ENCODE data around the gene CEP162. TPM values are rescaled to one million over a fixed set of nuclear protein-coding genes. Genes with fewer than 3 reads are reported as not detected.

Gene CEP162
- total and polyA plus RNA-seq, 2 experiments from 2014 or later, result 2.9 to 3.0 TPM

DNA sequence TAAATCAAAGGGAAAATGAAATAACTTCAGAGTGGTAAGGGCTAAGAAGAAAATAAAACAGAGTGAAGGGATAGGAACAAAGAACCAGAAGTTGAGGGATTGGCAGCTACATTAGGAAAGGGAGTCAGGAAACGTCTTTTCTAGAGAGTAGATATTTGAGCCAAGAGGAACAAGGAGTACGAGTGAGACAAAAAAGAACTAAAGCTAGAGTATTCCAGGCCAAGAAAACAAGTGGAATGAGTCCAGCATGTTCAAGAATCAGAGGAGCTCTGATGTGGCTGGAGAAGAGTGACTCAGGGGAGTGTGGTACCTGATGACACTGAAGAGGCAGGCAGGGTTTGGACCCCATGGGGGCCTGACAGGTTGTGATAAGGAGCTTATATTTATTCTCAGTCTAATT, 66.3 kb downstream of the CEP162 start:
- no peak for DNase-seq
- Histone ChIP-seq H3K36me3 (ENCODE audit: low read depth) (no peaks in the 10 kb centered on the region), H3K4me3 (no peak overlapping the region), H3K4me1 (ENCODE audit: insufficient read depth) (no peaks in the 10 kb centered on the region), H3K9me3 (ENCODE audit: low read depth) (no peaks in the 10 kb centered on the region), H3K4me2 (ENCODE audit: unreplicated experiment) (no peak overlapping the region), H2AFZ (no peak overlapping the region), H4K20me1 (ENCODE audit: insufficient read depth) (no peaks in the 10 kb centered on the region), H3F3A (ENCODE audit: insufficient read depth) (no peaks in the 10 kb centered on the region), H3K27ac (no peak overlapping the region), H3K9me2 (ENCODE audit: insufficient read depth) (no peaks in the 10 kb centered on the region), H3K79me2 (ENCODE audit: insufficient read depth) (no peaks in the 10 kb centered on the region), H3K9ac (no peak overlapping the region), H3K27me3 (replicated peaks; ENCODE audit: insufficient read depth) (no peaks in the 10 kb centered on the region)
- in situ Hi-C loops (cut with MboI), result no loop called here
- 51 to 55% methylated on average over 2 of the region's 2 CpGs for WGBS, 2 experiments (ENCODE audit: low coverage in 1 of 2, low lambda C conversion rate in 2 of 2, missing lambda C conversion rate in 2 of 2)
- TF ChIP-seq EZH2phosphoT487 (IDR thresholded peaks at IDR 0.05; ENCODE audit: insufficient read depth, low read depth) (no peak), EZH2 (IDR thresholded peaks at IDR 0.05; ENCODE audit: insufficient read depth, poor library complexity, severe bottlenecking) (no peak)

DNA sequence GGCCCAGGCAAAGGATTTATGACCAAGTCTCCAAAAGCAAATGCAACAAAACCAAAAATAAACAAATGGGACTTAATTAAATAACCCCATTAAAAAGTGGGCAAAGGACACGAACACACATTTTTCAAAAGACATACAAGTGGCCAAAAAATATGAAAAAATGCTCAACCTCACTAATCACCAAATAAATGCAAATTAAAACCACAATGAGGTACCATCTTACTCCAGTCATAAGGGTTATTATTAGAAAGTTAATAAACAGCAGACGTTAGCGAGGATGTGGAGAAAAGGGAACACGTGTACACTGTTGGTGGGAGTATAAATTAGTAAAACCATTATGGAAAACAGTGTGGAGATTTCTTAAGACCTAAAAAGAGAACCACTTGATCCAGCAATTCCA, 71.1 kb downstream of the CEP162 start:
- no peak for DNase-seq
- Histone ChIP-seq H3K9me2 (ENCODE audit: insufficient read depth) (no peaks in the 10 kb centered on the region), H3K9ac (no peak overlapping the region), H3K4me2 (ENCODE audit: unreplicated experiment) (no peak overlapping the region), H2AFZ (no peak overlapping the region), H3K9me3 (ENCODE audit: low read depth) (no peaks in the 10 kb centered on the region), H4K20me1 (ENCODE audit: insufficient read depth) (no peaks in the 10 kb centered on the region), H3K79me2 (ENCODE audit: insufficient read depth) (no peaks in the 10 kb centered on the region), H3K36me3 (ENCODE audit: low read depth) (no peaks in the 10 kb centered on the region), H3K27ac (no peak overlapping the region), H3K4me3 (no peak overlapping the region), H3K4me1 (ENCODE audit: insufficient read depth) (no peaks in the 10 kb centered on the region), H3F3A (ENCODE audit: insufficient read depth) (no peaks in the 10 kb centered on the region; the same call in 1 of the 2 replicates), H3K27me3 (replicated peaks; ENCODE audit: insufficient read depth) (no peaks in the 10 kb centered on the region)
- in situ Hi-C loops (cut with MboI), result no loop called here
- WGBS, 2 experiments (ENCODE audit: low coverage in 1 of 2, low lambda C conversion rate in 2 of 2, missing lambda C conversion rate in 2 of 2), result 36 to 39% methylated on average over 4 of the region's 4 CpGs
- TF ChIP-seq EZH2phosphoT487 (IDR thresholded peaks at IDR 0.05; ENCODE audit: insufficient read depth, low read depth), result no peak
- no peak for TF ChIP-seq EZH2 (IDR thresholded peaks at IDR 0.05; ENCODE audit: insufficient read depth, poor library complexity, severe bottlenecking)

DNA sequence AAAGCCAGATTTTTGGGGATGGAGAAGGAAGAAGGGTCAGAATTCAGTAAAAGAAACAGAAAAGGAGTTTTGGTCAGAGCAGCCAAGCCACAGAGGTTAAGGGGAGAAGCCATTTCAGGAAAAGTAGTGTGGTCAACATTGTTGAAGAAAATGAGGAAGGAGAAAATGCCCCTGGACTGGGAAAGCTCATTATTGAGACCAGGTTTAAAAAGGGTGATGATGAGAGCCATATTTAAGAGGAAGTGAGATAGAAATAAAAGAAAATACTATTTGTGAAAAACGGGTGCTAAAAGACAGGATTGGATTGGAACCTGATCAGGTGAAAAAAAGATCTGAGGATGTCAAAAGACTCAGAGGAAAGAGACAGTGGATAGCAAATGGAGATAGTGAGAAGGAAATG, 75.8 kb downstream of the CEP162 start:
- no peak overlapping the region for H3K27ac ChIP-seq
- no peaks in the 10 kb centered on the region for H3K36me3 ChIP-seq (ENCODE audit: low read depth)
- H2AFZ ChIP-seq, result no peak overlapping the region
- H3F3A ChIP-seq (ENCODE audit: insufficient read depth), result peaks cover 7% of the 10 kb centered on the region; the same call in 1 of the 2 replicates
- no peak overlapping the region for H3K9ac ChIP-seq
- H3K9me3 ChIP-seq (ENCODE audit: low read depth), result no peaks in the 10 kb centered on the region
- no peak overlapping the region for H3K4me2 ChIP-seq (ENCODE audit: unreplicated experiment)
- 91 to 100% methylated on average over 1 of the region's 1 CpG for WGBS, 2 experiments (ENCODE audit: low coverage in 1 of 2, low lambda C conversion rate in 2 of 2, missing lambda C conversion rate in 2 of 2)
- H3K9me2 ChIP-seq (ENCODE audit: insufficient read depth), result no peaks in the 10 kb centered on the region; the same call in 1 of the 2 replicates
- in situ Hi-C loops (cut with MboI), result no loop called here
- no peak for DNase-seq
- no peak for TF ChIP-seq EZH2phosphoT487 (IDR thresholded peaks at IDR 0.05; ENCODE audit: insufficient read depth, low read depth)
- no peak for TF ChIP-seq EZH2 (IDR thresholded peaks at IDR 0.05; ENCODE audit: insufficient read depth, poor library complexity, severe bottlenecking)
- no peaks in the 10 kb centered on the region for H3K27me3 ChIP-seq (replicated peaks; ENCODE audit: insufficient read depth)
- peaks cover 9% of the 10 kb centered on the region; the same call in 1 of the 2 replicates for H3K4me1 ChIP-seq (ENCODE audit: insufficient read depth)
- no peaks in the 10 kb centered on the region for H3K79me2 ChIP-seq (ENCODE audit: insufficient read depth)
- no peak overlapping the region for H3K4me3 ChIP-seq
- H4K20me1 ChIP-seq (ENCODE audit: insufficient read depth), result no peaks in the 10 kb centered on the region

DNA sequence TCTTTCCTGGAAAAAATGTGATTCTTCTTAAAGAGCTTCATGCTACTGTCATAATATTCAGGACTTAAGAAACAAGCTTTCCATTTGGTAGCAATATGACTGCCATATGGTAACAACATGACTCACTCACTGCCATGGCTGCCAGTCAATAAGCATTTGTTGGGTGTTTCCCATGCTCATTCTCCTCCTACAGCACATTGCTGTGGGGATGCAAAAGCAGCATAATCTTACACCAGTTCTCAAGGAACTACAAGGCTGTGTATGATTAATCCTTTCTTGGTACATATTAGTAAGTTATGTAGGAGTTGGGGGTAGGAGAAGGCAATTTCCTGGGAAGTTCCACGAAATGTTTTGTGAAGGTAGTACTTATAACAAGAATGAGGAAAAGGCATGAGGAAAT, 76.7 kb downstream of the CEP162 start:
- Histone ChIP-seq H3K36me3 (ENCODE audit: low read depth) (no peaks in the 10 kb centered on the region), H3K4me3 (no peak overlapping the region), H3K79me2 (ENCODE audit: insufficient read depth) (no peaks in the 10 kb centered on the region), H3K4me1 (ENCODE audit: insufficient read depth) (peaks cover 9% of the 10 kb centered on the region; the same call in 1 of the 2 replicates), H3K27ac (peak overlapping the region; percentile 54), H2AFZ (no peak overlapping the region), H3K9me2 (ENCODE audit: insufficient read depth) (no peaks in the 10 kb centered on the region; the same call in 1 of the 2 replicates), H3K9ac (no peak overlapping the region), H3K4me2 (ENCODE audit: unreplicated experiment) (peak overlapping the region; percentile 34), H3K9me3 (ENCODE audit: low read depth) (no peaks in the 10 kb centered on the region), H3K27me3 (replicated peaks; ENCODE audit: insufficient read depth) (no peaks in the 10 kb centered on the region), H3F3A (ENCODE audit: insufficient read depth) (peaks cover 7% of the 10 kb centered on the region; the same call in 1 of the 2 replicates), H4K20me1 (ENCODE audit: insufficient read depth) (no peaks in the 10 kb centered on the region)
- peak; percentile 88 for DNase-seq
- in situ Hi-C loops (cut with MboI), result no loop called here
- 84 to 97% methylated on average over 1 of the region's 1 CpG for WGBS, 2 experiments (ENCODE audit: low coverage in 1 of 2, low lambda C conversion rate in 2 of 2, missing lambda C conversion rate in 2 of 2)
- TF ChIP-seq EZH2phosphoT487 (IDR thresholded peaks at IDR 0.05; ENCODE audit: insufficient read depth, low read depth) (no peak), EZH2 (IDR thresholded peaks at IDR 0.05; ENCODE audit: insufficient read depth, poor library complexity, severe bottlenecking) (no peak)

DNA sequence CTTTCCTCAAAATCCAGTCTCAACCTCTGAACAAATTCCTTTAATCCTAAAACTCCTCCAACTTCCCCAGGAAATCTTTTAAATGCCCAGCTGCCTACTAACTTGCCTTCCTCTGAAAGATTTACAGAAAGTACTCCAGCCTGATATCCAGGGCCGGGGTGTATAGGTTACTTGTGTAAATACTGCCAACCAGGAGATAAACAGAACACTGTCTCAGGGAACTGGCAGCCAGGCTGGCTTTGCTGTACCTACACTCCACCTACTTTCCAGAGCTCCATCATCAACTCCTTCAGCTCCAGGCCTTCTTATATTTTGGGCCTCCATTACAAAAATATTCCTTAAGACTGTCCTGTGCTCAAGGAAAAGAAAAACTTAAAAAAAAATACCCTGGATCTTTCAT, 85.9 kb downstream of the CEP162 start:
- no peak for TF ChIP-seq EZH2 (IDR thresholded peaks at IDR 0.05; ENCODE audit: insufficient read depth, poor library complexity, severe bottlenecking)
- TF ChIP-seq EZH2phosphoT487 (IDR thresholded peaks at IDR 0.05; ENCODE audit: insufficient read depth, low read depth), result no peak
- in situ Hi-C loops (cut with MboI), result no loop called here
- H3K27ac ChIP-seq, result no peak overlapping the region
- no peaks in the 10 kb centered on the region for H3K79me2 ChIP-seq (ENCODE audit: insufficient read depth)
- H3K4me3 ChIP-seq, result no peak overlapping the region
- no peak overlapping the region for H3K4me2 ChIP-seq (ENCODE audit: unreplicated experiment)
- H3K27me3 ChIP-seq (replicated peaks; ENCODE audit: insufficient read depth), result no peaks in the 10 kb centered on the region
- H3K9me3 ChIP-seq (ENCODE audit: low read depth), result no peaks in the 10 kb centered on the region
- H2AFZ ChIP-seq, result no peak overlapping the region
- H3K9ac ChIP-seq, result no peak overlapping the region
- no peaks in the 10 kb centered on the region for H3K9me2 ChIP-seq (ENCODE audit: insufficient read depth)
- H3K36me3 ChIP-seq (ENCODE audit: low read depth), result no peaks in the 10 kb centered on the region; the same call in 1 of the 2 replicates
- H4K20me1 ChIP-seq (ENCODE audit: insufficient read depth), result no peaks in the 10 kb centered on the region
- 91 to 100% methylated on average over 1 of the region's 1 CpG for WGBS, 2 experiments (ENCODE audit: low coverage in 1 of 2, low lambda C conversion rate in 2 of 2, missing lambda C conversion rate in 2 of 2)
- no peaks in the 10 kb centered on the region for H3F3A ChIP-seq (ENCODE audit: insufficient read depth)
- no peaks in the 10 kb centered on the region for H3K4me1 ChIP-seq (ENCODE audit: insufficient read depth)
- DNase-seq, result no peak

Data from GM23248 (cell line).